Cerebellar cortex (tissue), 1 donor: ENCODE results near the gene LYSMD4.
"Not testable (repeated sequence)": the region's sequence is repeated elsewhere in the genome, so short reads cannot be mapped to it uniquely, and the experiment has no call there.

Source experiments
- DNase-seq: peaks from one replicate; pipeline ENCODE4 v3.0.0-alpha.2; 2015; ENCODE audit warnings: low spot score

LYSMD4 gene

DNA sequence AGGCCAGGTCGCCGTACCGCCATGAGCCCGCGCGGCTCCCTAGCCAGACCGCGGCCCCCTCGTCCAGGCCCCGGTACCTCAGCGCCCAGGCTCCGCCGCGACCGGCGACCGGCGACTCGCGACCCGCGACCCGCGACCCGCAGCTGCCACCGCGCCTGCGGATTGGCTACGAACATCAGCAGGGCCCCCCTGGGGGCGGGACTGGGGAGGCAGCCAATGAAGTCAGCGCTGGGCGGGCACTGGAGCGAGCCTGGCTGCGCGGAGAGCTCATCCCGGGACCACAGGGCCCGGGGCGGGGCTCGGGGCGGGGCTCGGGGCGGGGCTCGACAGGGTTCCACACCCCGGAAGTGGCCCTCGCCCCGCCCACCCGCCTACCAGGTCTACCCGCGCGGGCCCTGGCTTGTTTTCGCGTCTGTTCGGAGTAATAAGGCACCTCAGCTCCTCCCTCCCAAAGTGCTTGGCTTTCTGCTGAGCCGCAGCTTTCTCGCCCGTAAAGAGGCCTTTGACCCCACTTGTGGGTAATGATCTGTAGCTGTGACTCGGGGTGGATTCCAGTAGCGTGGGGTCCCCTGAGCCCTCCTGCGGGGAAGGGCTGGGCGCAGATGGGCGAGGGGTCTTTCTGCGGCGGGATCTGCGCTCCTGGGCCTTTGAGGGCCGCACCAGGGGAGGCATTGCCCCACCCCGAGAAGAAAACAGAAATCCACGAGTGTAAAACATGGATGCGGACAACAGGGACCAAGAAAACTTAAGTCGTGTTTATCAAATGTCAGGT is at the start of gene LYSMD4:
Gene LYSMD4 (minus strand): TSS at position 170 of the 772 bp plus-strand sequence. CDS start 1,438 bp downstream, outside the sequence.
- DNase-seq, result peak; percentile 95

DNA sequence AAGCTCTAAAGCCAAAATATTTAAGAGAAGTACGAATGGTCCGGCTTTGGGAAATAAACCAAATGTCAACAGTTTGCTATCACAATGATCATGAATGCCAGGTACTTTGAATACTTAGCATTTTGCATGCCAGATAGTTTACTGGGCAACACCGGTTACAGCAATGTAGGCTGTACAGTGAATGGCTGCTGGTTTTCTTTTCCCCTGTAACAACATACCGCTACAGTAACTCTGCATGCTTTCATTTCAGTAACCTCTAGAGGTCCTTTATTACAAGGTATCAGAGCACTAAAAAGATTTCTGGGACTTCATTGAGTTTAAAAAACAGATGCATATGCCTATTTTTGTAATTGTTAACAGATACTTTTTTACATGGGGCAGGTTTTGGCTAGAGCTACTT is 48.8 kb upstream of the LYSMD4 start:
- not testable (repeated sequence) for DNase-seq

DNA sequence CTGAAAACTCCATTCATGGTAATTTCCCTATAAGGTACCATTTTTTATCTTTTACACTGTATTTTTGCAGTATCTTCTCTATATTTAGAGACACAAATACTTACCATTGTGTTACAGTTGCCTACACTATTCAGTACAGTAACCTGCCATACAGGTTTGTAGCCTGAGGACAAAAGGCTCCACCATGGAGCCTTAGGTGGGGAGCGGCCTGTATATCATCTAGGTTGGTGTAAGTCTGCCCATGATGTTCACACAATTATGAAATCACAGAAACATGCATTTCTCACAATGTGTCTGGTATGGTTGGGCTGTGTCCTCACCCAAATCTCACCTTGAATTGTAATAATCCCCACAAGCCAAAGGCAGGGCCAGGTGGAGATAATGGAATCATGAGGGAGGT is 43.9 kb upstream of the LYSMD4 start:
- DNase-seq, result no peak

DNA sequence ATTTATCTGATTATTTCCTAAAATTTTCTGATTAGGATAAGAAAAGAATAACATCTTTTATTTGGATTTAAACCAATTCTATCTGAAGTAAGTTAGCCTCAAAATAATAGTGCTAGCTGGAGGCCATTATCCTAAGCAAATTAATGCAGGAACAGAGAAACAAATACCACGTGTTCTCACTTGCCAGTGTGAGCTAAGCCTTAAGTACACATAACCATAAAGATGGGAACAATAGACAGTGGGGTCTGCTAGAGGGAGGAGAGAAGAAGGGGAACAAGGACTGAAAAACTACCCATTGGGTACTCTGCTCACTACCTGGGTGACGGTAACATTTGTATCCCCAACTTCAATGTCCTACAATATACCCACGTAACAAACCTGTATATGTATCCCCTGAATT is 31.3 kb upstream of the LYSMD4 start:
- DNase-seq, result no peak

DNA sequence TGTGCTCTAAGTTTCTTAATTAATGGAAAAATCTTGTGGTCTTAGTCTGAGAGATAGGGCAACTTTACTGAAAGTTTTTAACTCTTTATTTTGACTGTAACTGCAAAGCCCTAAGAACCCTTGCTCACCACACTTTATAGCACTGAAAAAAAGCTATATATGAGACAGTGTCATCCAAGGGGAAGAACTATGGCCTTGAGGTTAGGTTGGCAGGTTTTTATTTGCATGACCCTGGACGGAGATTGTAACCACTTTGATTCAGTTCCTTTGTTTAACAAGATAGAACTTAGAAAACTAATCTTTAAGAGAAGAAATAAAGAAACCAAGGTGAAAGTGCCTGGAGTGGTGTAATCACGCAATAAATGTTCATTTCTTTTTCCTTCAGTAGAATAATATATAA is 30.6 kb upstream of the LYSMD4 start:
- DNase-seq, result no peak

DNA sequence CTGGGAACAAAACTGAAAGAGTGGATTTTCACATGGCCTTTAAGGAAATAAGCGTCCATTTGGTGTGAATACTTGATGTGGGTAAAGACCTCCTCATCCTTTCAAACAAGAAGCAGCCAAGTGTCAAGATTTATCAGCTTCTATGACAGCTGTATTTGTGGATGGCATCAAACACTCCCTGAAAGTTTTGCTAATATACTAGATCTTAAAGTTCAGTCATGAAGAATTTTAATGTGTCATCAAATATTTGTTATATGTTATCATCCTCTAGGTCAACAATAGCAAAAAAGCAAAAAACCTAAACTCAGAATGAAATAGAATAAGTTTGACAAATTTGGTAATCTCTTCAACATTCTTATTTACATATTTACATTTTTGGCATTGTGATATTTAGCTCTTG is 29.1 kb upstream of the LYSMD4 start:
- no peak for DNase-seq

DNA sequence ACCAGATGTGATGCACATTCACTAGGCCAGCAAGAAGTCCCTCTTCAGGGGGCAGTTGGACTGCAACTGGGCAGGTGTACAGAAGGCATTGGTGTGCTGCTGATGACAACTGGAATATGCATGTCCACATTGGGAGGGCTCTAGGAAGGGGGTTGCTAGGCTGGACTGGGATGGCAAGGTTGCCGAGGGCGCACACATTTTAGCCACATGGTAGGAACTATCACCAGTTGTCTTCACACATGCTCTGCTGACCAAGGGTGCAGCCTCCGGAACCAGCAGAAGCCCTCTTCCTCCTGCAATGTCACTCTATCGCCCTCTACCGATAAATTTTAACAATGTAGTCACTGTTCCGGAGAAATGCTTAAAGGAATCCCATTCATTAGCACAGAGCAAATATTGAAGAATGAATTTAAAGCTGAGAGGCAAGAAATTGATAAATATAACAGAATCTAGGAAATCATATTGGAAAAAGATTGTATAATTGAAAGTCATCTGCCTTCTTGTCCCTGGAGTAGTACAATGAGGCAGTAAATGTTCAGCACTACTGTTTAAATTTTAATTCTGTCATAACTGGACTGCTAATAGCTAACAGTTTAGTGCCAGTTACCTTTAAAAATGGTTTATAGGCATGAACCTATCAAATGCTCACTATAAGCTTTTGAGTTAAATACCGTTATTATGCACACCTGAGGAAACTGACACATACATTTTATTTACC is 22.6 kb upstream of the LYSMD4 start:
- peak; percentile 79 for DNase-seq

DNA sequence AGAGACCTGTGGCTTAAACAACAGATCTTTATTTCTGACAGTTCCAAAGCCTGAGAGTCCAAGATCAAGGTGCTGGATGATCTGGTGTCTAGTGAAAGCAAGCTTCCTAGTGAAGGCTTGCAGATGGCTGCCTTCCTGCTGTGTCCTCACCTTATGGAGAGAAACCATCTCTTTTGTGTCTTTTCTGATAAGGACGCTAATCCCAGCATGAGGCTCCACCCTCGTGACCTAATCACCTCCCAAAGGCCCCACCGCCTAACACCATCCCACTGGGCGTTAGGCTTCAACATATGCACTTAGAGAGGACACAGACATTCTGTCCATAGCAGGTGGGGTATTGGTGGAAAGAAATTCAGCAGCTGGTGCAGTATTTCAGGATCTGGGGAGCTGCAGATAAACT is 19.8 kb upstream of the LYSMD4 start:
- no peak for DNase-seq

DNA sequence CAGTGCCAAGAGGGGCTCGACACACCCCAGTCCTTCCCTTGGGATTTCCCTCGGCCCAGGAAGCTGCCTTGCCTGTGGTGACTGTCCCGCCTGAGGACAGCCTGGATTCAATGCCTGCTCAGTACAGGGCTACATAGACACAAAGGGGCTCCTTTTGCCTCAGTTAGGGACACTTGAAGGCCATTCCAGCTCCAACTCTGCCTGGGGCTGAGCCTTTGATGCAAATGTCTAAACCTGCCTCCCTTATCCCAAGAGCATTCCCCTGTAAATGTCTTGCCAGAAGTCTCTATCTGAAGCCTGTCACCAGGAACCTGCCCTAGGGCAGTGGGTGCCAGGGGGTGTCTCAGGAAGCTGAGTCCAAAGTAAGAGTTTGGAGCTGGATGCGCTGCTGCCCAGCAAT is 19.3 kb upstream of the LYSMD4 start:
- no peak for DNase-seq

DNA sequence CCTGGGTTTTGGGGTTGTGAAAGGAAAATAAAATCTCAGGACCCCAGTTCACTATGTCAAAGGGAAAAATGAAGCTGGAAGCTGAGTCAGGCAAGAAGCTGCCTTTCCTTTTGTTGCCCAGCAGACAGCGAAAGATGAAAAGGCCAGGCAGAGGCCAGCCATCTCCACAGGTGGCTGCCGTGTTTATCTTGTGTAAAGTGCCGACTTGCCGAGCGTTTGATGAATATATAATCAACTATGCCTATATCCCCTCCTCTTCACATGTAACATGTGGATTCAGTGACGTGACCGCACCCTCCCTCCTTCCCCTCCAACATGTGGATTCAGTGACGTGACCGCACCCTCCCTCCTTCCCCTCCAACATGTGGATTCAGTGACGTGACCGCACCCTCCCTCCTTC is 17.1 kb upstream of the LYSMD4 start:
- DNase-seq, result not testable (repeated sequence)

DNA sequence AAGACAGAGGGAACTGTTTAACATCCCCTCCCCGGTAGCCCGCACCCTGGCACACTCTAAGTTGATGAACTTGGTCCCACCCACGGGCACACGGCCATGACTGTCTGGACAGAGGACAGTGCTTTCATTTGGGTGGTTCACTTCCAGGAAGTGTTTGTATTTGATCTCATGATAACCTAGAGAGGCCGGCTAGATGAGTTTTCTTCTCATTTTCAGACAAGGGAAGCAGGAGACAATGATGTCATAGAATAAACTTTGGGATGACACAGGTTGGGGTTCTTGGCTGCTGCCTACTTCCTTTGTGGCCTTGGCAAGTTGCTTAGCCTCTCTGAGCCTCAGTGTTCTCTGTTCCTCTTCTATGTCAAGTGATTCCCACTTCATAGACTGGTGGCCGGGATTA is 16.1 kb upstream of the LYSMD4 start:
- DNase-seq, result no peak

DNA sequence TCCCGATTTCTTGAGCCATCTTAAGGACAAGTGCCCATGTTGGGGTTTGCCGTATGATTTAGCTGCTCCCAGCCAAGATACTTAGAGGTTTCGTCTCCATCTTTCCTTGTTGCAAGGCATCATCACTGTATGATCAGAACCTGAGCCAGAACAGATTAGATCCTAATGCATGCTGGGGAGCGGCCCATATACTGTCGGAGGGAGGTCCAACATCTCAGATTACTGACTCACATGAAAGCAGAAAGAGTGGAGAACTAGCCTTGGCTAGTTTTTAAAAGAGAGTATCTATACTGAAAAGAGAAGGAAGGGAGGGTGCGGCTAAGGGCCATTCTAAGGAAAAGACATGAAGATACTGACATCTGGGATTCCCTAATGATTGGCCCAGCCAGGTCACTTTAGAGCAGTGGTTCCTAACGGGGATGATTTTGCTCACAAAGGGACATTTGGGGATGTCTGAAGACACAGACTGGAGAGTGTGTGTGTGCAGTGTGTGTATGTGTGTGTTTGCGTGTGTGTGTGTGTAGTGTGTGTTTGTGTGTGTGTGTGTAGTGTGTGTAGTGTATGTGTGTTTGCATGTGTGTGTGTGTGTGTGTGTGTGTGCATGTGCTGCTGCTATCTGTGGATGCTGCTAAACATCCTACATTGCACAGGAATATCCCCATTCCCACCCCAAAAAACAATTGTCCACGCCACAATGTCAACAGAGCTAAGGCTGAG is 12.3 kb upstream of the LYSMD4 start:
- DNase-seq, result no peak

DNA sequence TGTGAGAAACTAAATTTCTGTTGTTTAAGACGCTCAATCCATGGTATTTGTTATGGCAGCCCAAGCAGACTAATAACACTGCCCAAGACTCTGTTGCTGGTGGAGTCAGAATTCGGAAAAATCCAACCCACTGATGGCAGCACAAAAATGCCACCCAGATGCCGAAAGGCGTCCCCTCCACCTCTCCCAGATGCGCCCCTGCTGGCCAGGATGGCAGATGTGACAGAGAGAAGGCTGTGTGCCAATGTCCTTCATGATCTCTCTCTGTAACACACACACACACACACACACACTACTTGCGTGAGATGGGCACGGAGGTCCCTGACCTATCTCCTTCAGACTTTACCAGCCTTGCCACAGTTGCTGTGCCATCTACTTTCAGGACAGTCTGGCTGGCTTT is 10.9 kb upstream of the LYSMD4 start:
- DNase-seq, result no peak

DNA sequence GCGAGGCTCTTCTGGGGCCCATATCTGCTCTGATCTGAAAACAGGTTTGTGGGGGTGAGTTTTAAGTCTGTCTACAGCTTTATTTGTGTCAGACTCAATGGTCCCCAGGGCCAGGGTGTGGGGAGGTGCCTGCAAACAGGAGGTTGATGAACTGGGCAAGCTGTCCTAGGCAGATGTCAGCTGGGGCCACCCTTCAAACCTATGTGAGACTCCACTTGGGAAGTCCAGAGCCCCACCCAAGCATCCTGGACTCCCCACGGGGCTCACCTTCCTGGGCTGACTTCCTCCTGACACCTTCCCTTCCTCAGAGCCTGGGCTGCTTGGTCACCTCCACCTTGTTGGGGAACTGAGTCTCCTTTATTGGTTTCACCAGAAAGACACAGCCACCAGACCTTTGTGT is 8.6 kb upstream of the LYSMD4 start:
- DNase-seq, result no peak

DNA sequence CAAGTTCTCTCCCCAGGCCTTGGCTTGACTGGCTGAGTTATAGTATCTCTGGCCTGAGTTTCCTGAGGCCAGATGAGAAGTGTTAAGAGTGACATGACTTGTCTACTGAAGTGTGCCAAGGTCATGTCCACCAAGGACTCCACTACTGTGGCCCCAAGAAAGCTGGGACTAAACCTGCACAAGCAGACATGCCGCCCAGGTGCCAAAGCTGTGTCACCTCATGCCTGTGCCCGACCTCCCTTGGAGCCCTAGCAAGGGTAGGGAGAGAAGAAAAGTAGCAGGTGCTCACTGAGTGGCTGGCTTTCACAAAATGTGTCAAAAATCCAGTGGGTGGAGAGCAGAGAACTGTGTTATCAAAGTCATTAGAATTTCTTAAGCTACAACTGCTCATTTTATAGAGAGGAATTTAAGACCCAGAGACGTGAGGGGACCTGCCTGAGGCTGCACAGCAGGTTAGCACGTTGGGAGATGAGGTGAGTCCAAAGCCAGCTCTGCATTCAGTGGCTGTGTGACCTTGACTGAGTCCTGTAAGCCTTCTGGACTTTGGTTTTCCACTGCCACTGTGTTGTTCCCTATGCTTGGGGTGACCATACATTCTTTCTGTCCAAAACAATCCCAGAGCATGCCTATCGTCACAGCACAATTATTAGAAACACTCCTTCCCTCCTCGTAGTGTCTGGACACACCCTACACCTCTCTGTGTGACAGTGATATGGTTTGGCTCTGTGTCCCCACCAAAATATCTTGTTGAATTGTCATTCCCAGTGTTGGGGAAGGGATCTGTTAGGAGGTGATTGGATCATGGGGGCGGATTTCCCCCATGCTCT is 5.0 kb upstream of the LYSMD4 start:
- no peak for DNase-seq

DNA sequence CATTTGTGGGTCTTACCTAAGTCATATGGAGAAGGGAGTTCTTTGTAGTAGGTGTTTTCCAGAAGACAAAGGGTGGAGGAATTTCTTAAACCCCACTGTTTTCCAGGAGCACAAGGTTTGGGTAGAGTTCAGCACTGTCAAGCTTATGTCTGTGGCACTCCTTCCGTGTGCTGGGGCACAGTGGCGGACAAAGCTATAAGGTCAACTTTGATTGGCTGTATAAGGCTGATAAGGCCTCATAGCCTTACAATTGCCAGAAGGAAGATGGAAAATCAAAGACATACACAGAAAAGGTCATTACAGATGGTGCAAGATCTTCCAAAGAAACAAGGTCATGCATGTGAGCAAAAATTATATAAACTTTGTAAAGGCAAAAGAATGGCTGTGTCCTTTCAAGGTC is 3.5 kb upstream of the LYSMD4 start:
- no peak for DNase-seq

DNA sequence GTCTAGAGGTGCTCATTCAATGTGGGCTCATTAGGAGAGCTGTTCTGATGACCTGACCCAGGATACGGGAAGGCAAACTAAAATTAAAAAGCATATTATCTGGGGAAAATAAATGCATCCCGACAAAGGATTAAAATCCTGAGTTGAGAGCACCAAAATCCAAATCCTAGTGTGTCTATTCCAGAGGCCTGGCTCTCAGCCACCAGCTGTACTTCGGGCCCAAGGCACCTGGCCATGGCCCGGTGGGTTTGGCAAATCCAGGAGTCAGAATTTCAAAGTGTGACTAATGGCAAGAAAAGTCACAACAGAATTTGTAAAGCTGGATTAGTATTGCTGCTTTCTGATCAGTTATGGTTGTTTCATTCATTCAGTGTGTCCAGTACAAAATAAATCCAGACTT is 2.6 kb upstream of the LYSMD4 start:
- no peak for DNase-seq

DNA sequence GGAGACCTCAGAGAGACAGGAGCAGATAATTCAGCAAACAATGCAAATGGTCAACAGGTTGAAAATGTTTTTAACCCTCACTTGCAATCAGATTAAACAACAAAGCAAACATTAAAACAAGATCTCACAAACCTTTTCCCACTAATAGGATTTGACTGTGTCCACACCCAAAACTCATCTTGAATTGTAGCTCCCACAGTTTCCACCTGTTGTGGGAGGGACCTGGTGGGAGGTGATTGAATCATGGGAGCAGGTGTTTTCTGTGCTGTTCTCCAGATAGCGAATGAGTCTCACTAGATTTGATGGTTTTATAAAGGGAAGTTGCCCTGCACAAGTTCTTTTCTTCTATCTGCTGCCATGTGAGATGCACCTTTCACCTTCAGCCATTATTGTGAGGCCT is 1.3 kb upstream of the LYSMD4 start:
- no peak for DNase-seq

DNA sequence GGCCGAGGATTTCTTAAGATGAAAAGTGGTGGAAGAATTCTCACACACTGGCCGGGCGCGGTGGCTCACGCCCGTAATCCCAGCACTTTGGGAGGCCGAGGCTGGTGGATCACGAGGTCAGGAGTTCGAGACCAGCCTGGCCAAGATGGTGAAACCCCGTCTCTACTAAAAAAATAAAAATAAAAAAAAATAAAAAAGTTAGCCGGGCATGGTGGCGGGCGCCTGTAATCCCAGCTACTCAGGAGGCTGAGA is 729 bp upstream of the LYSMD4 start:
- DNase-seq, result not testable (repeated sequence)

DNA sequence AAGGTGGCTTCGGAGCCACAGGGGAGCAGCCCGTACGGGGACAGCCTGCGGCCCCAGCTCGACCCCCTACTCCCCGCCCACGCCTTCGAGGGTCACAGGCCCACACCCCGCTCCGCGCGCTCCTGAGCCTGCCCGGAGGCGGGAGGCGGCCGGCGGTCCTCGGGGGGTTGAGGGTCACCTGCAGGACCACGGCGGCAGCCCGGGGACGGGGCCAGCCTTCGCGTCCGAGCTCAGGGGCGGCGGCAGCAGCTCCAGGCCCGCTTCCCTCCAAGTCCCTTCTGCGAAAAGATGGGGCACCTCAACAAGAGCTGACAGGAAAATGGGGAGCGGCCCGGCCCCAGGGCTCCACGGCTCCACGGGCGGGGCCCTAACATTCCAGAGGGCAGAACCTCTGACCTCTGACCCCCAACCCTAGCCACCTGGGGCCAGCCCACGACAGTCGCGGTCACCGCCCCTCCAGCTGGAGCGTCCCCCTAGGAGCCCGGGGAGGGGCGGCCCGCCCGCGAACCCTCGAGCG is 428 bp downstream of the LYSMD4 start:
- no peak for DNase-seq

DNA sequence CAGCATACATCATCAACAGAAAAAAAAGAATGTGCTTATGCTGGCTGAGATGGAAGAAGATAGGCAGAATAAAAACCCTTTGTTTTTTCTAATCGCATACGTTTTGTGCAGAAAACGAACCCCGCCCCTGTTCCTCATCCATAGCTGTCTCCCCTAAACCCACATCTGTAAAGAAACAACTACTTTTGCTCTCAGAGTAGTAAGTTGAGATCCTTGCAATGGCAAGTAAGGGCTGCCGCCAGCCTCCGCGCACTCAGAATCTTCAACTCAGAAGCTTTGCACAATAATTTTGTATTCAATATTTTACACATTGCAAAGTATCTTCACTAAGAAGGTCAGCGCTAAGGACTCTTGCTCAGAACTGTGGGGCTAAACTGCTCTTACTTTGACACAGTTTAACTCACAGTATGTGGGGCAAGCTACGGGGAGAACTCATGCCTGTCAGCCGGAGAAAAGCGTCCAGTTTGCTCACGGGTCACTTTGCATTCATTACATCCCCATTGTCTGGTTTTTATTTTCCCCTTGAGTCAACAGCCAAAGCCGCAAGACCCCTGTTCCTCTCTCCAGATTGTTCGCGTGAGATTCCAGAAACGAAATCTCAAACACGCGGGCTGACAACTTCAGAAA is 1.0 kb downstream of the LYSMD4 start:
- no peak for DNase-seq
